IMR-90 (cell line): Measurements from ENCODE around the gene N4BP2. TPM values are rescaled to one million over a fixed set of nuclear protein-coding genes. Genes with fewer than 3 reads are reported as not detected.

Experiments
- microRNA-seq, 2 experiments: library from miRNA; stranded (forward) in 1 of 2; unstranded in 1 of 2; fragments of 10-50 nt in 1 of 2; fragments of <30 nt in 1 of 2; gene quantifications in 1 of 2; microRNA quantifications in 1 of 2; one replicate each; pipeline versions ENCODE3 to v1.1.0; 2013 to 2020; ENCODE audit not compliant: insufficient read depth in 1 of 2, insufficient read length in 1 of 2, unreplicated experiment in 1 of 2
- polyA plus RNA-seq, 3 experiments: library from polyadenylated mRNA; depleted of rRNA; stranded (reverse); fragments of >200 nt; gene quantifications; 2 replicates each; pipeline ENCODE4 v1.2.3, GENCODE V29; 2012; ENCODE audit warnings: low replicate concordance in 1 of 3
- small RNA-seq, 5 experiments: library from RNA; depleted of rRNA; stranded (forward); fragments of <200 nt; gene quantifications; one replicate each; pipeline ENCODE3, GENCODE V24; 2012
- total RNA-seq: library from RNA; depleted of rRNA; stranded (reverse); fragments of >200 nt; gene quantifications from 2 replicates; pipeline ENCODE4 v1.2.3, GENCODE V29; 2012; rRNA removed

Gene N4BP2
- total and polyA plus RNA-seq, 2 of the 4 experiments (the other 2 are of a cell fraction): 0.84 to 2.2 TPM

Small RNA genes lying within 50 kb of the gene (microRNA-seq; reads per million reads assigned to microRNA genes)
- not detected for gene AC095057.1 (ENCODE audit: insufficient read depth, insufficient read length)
- not detected for gene RF00432 (ENCODE audit: insufficient read depth, insufficient read length)
- not detected for gene RNU6-1112P (ENCODE audit: insufficient read depth, insufficient read length)

Small RNA genes lying within 50 kb of the gene (small RNA-seq; reads per million reads assigned to genes)
- gene AC095057.1 (0 reads per million in 5 experiments), gene RF00432 (0 to 0.04 (median 0) reads per million in 5 experiments), gene RNU6-1112P (0 to 3.0 (median 0) reads per million in 5 experiments)

Other genes with a start within 250 kb of the N4BP2 start
- 33.5 and 53.0 TPM in 2 replicates for gene PDS5A, start 78.9 kb upstream of the N4BP2 start, total RNA-seq
- gene PDS5A, start 78.9 kb upstream of the N4BP2 start, polyA plus RNA-seq (2012; rRNA removed): 12.3 and 16.3 TPM in 2 replicates
- under 0.01 TPM in 1 of 2 replicates, not detected in the other for gene RHOH, start 140.2 kb downstream of the N4BP2 start, total RNA-seq
- not detected in 2 replicates for gene RHOH, start 140.2 kb downstream of the N4BP2 start, polyA plus RNA-seq (2012; rRNA removed)